Superior temporal gyrus (tissue), 1 donor: ENCODE measurements around the gene WWOX.
A peak's percentile ranks its signal among the peaks of the same experiment; 100 is the strongest.
"Not testable (repeated sequence)": the region's sequence is repeated elsewhere in the genome, so short reads cannot be mapped to it uniquely, and the experiment has no call there.

ENCODE experiments used
- DNase-seq: peaks from one replicate; pipeline ENCODE4 v3.0.0-alpha.2; 2016; ENCODE audit errors: extremely low spot score

WWOX gene

GRCh38 chr16:78500659-78501270 is 401.3 kb downstream of the WWOX start:
- DNase-seq: no peak

- DNase-seq: no peak
These were observed 402.3 kb downstream of the WWOX start for GRCh38 chr16:78501744-78502143.

- no peak for DNase-seq
These were observed 403.4 kb downstream of the WWOX start for GRCh38 chr16:78502812-78503350.

GRCh38 chr16:78503602-78504001 is 404.1 kb downstream of the WWOX start:
- DNase-seq: peak; percentile 94

GRCh38 chr16:78504401-78504851 is 405.0 kb downstream of the WWOX start:
- DNase-seq: peak; percentile 64

- peak; percentile 44 for DNase-seq
These were observed 405.6 kb downstream of the WWOX start for GRCh38 chr16:78505036-78505435.

- peak; percentile 33 for DNase-seq
These were observed 406.3 kb downstream of the WWOX start for GRCh38 chr16:78505544-78506366.

- no peak for DNase-seq
These were observed 407.1 kb downstream of the WWOX start for GRCh38 chr16:78506367-78507193.

- no peak for DNase-seq
These were observed 408.1 kb downstream of the WWOX start for GRCh38 chr16:78507576-78507975.

GRCh38 chr16:78509965-78510364 is 410.5 kb downstream of the WWOX start:
- no peak for DNase-seq

- no peak for DNase-seq
These were observed 411.0 kb downstream of the WWOX start for GRCh38 chr16:78510496-78510895.

- no peak for DNase-seq
These were observed 414.4 kb downstream of the WWOX start for GRCh38 chr16:78513838-78514237.

GRCh38 chr16:78514888-78515287 is 415.4 kb downstream of the WWOX start:
- not testable (repeated sequence) for DNase-seq

GRCh38 chr16:78515421-78515820 is 416.0 kb downstream of the WWOX start:
- no peak for DNase-seq

GRCh38 chr16:78516006-78516736 is 416.7 kb downstream of the WWOX start:
- no peak for DNase-seq

GRCh38 chr16:78519896-78520295 is 420.4 kb downstream of the WWOX start:
- DNase-seq: no peak

GRCh38 chr16:78520470-78520869 is 421.0 kb downstream of the WWOX start:
- no peak for DNase-seq

- DNase-seq: no peak
These were observed 422.9 kb downstream of the WWOX start for GRCh38 chr16:78522327-78522726.

GRCh38 chr16:78523212-78523985 is 423.9 kb downstream of the WWOX start:
- DNase-seq: no peak

GRCh38 chr16:78524066-78524595 is 424.7 kb downstream of the WWOX start:
- no peak for DNase-seq
